M059J (cell line): ENCODE measurements around the gene ARL6IP6. TPM values are rescaled to one million over a fixed set of nuclear protein-coding genes. Genes with fewer than 3 reads are reported as not detected.

ENCODE experiments used
- DNase-seq: peaks from one replicate; pipeline ENCODE4 v3.0.0-alpha.2; 2012; ENCODE audit warnings: low read depth
- total RNA-seq: library from RNA; depleted of rRNA; stranded (reverse); fragments of >200 nt; shearing (Covaris generic); gene quantifications from 2 replicates; pipeline ENCODE4 v1.2.3, GENCODE V29; 2014; rRNA removed

ARL6IP6 gene
- 53.6 and 66.7 TPM in 2 replicates for total RNA-seq

DNA sequence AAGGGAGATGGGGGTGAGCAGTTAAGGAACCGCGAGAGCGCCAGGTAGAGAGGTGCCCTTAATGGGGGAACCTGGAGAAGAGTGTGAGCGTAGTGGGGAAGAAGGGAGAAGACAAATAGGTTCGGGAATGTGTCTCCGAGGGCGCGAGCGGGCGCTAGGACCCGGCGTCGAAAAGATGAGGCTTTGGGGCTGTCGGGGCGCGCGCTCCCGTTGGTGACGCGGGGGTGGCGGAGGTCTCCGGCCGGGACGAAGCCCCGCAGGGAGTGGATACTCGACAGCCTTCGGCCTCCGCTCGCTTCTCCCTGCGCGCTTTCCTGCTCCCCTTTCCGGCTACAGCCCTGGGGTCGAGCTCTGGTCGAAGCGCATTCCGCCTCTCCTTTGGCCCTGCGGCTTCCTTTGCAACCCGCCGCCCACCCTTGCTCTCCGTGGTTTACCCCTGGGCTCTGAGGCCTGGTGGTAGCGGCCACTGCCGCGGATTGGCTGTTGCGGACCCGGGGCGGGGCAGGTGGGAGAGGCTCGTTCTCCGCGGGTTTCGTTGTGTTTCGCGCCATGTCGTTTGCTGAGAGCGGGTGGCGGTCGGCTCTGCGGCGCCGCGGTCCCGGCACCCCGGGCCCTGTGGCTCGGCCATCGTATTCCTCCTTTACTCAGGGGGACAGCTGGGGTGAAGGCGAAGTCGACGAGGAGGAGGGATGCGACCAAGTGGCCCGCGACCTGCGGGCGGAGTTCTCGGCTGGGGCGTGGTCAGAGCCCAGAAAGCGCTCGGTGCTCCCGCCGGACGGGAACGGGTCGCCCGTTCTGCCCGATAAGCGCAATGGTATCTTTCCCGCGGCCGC lies at the start of gene ARL6IP6:
Gene ARL6IP6 (plus strand): TSS at position 545 of the 833 bp plus-strand sequence. CDS start 5 bp downstream, at position 550.
- DNase-seq, result peak; percentile 88

DNA sequence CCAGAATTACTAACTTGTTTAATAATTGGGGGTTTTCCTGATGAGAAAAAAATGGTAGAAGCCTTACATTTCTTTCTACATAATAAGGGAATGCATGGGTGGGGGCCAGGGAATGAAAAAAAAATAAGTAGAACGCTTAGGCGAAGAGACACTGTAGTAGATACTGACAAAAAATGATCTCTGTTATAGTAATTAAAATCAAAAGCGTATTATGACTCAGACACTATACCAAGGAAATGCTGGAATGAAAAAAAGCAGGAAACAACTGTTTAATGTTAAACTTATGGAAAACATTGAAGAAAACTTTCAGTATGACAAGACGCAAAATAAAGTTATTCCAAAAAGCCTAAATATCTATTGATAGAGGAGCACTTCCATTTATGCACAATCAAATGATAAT lies 44.1 kb upstream of the ARL6IP6 start:
- no peak for DNase-seq

GRCh38 chr2:152676461-152676860 lies 42.0 kb upstream of the ARL6IP6 start:
- DNase-seq, result no peak

- no peak for DNase-seq
Measured at GRCh38 chr2:152678808-152679207, 39.6 kb upstream of the ARL6IP6 start.

DNA sequence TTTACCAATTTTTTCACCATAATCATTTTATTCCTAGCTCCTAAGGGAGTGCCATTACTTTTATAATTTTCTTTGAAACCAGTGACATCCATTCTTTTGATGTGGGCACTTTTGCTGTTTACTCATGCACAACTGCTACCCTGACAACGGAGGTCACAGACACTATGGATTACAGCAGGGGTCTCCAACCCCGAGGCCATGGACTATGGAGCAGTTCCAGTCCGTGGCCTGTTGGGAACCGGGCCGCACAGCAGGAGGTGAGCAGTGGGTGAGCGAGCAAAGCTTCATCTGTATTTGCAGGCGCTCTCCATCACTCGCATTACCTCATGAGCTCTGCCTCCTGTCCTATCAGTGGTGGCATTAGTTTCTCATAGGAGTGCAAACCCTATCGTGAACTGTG lies 35.8 kb upstream of the ARL6IP6 start:
- no peak for DNase-seq

DNA sequence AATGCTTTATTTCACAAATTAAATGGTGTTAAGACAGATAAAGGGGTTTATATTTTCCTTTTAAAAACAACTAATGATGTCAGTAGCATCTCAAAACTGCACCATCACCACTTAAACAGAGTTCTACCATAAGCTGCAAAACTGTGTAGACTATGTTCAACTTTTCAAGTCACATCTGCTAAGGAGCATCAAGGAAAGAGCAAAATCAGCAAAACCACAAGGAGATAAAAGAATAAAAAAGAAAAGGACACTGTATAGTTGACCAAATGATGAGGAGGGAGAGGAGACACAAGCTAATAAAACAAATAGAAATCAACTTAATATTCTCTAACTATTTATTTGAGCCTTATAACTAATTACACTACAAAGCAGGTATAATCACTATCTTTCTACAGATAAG lies 35.0 kb upstream of the ARL6IP6 start:
- no peak for DNase-seq

GRCh38 chr2:152686321-152686720 lies 32.1 kb upstream of the ARL6IP6 start:
- DNase-seq, result no peak

GRCh38 chr2:152693033-152693432 lies 25.4 kb upstream of the ARL6IP6 start:
- DNase-seq, result no peak

- peak; percentile 89 for DNase-seq
Measured at GRCh38 chr2:152694161-152694661, 24.2 kb upstream of the ARL6IP6 start.

GRCh38 chr2:152695763-152696162 lies 22.7 kb upstream of the ARL6IP6 start:
- DNase-seq, result no peak

DNA sequence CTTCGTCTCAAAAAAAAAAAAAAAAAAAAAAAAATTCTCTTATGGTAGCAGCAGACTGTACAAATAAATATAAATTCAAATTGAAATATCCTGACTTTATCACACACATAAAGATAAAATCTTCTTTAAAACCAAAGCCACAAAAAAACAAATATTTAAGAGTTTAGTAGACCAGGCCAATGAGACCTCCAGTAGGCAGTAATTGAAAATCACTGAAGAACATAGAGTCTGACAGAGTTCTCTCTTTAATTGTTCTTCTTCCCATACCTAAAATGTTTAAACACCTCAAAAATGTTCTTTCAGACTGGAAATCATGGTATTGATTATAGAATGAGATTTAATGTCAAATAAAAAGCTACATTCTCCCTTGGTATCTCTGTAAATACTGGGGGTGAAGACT lies 21.9 kb upstream of the ARL6IP6 start:
- DNase-seq, result peak; percentile 25

DNA sequence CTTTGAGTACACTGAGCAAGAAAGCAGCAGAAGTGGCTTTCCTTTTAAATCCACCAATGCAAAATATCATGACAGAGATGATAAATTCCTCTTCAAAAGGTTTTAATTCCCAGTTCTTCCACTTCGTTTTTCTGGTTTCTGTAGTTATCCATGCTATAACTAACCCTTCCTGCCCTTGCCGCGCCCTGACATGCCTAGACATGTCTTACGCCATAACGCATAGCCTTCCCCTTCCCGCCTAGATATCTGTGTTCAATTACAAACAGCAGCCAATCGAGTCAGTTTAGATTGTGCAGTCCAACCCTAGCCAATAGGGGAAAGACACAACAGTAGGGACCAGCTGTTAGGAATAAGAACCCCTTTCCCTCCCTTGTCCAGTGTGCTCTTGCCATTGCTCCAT lies 17.2 kb upstream of the ARL6IP6 start:
- DNase-seq, result no peak

DNA sequence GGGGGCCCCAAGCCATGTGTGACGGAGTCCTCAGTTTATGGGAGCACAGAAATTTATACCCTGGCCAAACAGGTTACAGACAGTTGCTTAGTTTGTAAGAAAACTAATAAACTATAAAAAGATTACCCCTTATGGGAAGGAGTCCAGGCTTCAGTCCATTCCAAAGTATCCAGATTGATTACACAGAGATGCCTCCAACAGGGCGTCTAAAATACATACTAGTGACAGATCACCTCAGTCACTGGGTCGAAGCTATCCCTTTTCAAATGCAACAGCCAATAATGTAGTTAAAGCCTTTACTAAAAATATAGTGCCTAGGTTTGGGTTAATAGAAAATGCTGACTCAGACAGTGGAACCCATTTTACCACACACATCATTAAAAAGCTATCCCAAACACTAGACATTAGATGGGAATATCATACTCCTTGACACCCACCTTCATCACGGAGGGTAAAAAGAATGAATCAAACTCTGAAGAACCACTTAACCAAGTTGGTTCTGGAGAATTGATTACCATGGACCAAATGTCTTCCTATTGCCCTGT lies 11.9 kb upstream of the ARL6IP6 start:
- DNase-seq, result no peak

- DNase-seq, result no peak
Measured at GRCh38 chr2:152708742-152709141, 9.7 kb upstream of the ARL6IP6 start.

DNA sequence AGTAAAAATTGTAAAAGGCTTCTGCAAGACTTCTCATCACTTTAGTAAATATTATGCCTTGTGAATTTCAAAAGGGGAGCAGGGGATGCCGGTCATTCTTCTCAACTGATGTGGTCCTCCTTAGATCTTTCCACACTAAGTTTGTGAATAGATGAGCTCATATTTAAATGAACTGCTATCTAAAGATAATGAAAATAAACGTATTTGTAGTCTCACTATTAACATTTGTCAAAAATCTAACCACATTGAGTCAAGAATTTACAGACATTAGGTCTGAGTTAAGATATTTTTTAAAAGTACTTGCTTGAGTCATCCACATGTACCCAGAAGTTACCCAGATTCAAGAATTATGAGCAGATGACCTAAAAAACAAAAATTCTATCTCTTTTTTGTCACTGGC lies 7.7 kb upstream of the ARL6IP6 start:
- no peak for DNase-seq

DNA sequence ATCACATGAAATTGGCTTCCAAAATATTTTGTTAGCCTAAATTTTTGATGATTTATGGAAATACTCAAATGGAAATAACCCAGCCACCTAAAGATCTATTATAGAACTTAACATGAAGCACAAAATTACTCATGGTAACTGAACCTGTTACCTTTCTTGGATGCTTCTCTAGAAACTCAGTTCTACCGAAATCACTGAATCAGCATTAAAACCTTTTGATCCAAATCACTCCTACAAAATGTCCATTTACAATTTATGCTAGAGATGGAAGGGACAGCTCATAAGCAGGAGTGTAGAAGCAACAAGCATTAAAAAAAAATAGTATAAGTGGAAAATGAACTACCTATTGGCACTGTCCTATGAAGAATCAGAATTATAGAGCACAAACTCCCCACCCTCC lies 3.3 kb upstream of the ARL6IP6 start:
- no peak for DNase-seq

DNA sequence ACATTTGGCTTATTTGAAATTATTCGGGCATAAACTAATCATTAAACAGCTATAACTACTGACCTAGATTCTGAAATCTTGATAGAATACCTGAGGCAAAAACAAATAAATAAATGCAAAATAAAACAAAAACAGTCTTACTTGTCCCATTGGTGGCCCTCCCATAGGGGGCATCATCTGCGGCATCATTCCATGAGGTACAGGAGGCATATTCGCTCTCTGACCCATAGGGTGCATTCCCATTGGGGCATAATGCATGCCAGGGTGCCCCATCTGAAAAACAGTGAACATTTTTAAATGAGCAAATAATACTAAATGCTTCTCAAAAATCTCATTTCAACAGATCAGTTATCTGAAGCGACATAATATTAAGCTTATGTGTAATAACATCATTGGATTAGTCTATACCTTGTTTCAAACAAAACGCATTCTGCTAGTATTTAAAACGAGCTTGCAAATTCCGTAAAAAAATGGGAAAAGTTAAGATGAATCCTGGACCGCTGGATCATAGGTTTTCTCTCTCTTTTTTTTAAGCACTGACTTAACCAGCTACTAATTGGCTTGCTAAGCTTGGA lies 2.5 kb upstream of the ARL6IP6 start:
- no peak for DNase-seq

DNA sequence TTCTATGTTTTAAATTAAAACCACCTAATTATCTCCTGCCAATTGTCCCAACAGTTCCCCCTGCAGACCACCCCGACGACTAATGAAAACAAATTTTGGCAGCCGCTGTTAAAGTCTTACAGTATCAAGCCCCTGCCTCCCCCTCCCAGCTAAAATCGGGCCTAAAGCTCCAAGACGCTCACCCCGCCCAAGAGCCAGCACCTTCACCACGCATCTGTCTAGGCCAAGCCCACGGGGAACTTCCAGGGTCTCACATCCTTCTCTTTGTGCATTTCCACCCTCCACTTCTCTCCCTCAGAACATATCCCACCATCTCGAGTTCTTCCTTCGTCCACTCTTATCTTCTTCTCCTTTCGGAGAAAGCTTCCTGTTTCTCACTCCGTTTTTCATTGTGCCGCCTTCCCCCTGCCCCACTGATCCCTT lies 1.6 kb upstream of the ARL6IP6 start:
- peak; percentile 32 for DNase-seq

DNA sequence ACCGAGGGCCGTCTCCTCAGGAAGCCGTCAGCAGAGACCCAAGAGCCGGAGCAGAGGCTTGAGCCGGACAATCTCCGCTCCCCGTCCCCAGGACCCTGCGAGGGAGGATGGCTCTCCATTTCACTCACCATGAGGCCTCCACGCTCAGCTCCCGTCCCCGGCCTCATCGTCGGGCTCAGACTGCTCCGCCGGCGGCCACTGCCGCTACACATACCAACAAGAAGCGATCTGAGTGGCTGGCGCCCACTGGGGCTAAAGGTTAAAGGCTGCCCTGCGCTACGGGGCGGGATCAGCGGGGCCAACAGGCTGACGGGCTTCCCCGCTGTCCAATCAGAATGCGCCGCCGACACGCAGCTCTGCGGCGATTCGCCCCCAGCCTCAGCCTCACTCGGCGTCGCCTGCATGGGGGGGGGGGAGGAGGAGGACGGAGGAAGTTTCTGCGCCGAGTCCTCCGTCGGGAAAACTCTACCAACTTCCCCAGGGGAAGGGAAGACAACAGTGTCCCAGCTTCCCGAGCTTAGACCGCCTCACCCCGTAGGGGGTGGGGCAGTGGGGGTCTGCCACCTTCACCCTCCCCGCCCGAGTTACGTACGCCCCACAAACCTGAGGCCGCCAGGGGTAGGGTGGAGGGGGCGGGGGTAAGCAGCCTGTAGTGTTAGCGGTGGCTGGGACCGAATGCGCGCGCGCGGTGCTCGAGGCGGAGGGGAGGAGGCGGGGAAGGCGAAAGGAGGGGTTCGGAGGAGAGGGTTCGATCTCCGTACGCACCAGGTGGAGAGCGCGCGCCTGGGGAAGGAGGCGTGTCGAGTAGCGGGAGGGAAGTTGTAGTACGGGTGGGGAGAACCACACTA lies 968 bp upstream of the ARL6IP6 start, which contains the start of gene PRPF40A:
Gene PRPF40A (minus strand): TSS at position 234 of the 848 bp plus-strand sequence. CDS start 22 bp downstream, at position 212.
- peak; percentile 96 for DNase-seq

DNA sequence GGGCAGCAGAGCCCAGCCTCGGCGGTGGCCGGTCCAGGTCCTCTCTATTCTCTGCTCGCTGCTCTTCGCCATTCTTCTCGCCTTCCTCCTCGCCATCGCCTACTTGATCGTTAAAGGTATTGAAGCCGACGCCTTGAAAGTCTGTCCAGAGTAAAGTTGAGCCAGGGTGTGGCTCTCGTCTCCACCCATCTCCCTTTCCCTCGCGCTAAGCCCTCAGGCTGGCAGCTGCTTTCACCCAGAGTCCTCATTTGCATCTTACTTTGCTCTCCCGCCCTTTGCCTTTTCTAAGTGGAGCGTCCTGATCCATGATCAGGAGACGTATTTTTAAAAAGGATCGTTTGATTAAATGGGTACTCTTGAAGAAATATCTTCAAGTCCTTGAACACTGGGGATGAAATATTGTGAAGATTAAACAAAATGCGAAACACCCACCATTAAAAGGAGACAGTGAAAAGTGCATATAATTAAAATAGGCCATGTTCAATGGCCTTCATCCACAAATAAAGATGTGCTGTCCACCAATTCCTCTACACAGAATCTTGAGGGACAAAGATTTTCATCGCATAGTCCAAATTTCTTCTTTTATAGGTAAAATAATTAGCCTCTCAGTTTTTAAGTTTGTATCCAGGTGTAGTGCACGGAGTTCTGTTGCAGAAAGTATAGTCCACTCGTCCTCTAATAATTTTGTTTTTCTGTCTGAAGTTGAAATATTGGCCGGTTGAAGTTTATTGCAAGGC lies 657 bp downstream of the ARL6IP6 start:
- peak; percentile 76 for DNase-seq

GRCh38 chr2:152720794-152721193 lies 2.4 kb downstream of the ARL6IP6 start:
- no peak for DNase-seq
